GM19193 (cell line): Measurements from ENCODE around the gene HOOK2.

Experiments used
- POLR2A ChIP-seq: IDR thresholded peaks from 4 replicates; pipeline ENCODE4 v1.6.1; 2011; ENCODE audit not compliant: insufficient read depth, insufficient read length; ENCODE audit errors: extremely low read depth

HOOK2 gene

GRCh38 chr19:12787458-12787857 is 12.1 kb upstream of the HOOK2 start:
- TF ChIP-seq POLR2A = no peak

DNA sequence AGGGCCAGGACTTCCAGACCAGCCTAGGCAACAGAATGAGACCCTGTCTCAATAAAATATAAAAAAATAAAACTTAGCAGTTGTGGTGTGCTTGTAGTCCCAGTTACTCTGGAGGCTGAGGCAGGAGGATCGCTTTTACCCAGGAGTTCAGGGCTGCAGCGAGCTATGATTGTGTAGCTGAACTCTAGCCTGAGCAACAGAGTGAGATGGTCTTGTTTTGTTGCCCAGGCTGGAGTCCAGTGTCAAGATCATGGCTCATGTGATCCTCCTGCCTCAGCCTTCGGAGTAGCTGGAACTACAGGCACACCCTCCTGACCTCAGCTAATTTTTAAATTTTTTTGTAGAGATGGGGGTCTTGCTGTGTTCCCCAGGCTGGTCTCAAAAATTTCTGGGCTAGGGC is 11.6 kb upstream of the HOOK2 start:
- TF ChIP-seq POLR2A = no peak

DNA sequence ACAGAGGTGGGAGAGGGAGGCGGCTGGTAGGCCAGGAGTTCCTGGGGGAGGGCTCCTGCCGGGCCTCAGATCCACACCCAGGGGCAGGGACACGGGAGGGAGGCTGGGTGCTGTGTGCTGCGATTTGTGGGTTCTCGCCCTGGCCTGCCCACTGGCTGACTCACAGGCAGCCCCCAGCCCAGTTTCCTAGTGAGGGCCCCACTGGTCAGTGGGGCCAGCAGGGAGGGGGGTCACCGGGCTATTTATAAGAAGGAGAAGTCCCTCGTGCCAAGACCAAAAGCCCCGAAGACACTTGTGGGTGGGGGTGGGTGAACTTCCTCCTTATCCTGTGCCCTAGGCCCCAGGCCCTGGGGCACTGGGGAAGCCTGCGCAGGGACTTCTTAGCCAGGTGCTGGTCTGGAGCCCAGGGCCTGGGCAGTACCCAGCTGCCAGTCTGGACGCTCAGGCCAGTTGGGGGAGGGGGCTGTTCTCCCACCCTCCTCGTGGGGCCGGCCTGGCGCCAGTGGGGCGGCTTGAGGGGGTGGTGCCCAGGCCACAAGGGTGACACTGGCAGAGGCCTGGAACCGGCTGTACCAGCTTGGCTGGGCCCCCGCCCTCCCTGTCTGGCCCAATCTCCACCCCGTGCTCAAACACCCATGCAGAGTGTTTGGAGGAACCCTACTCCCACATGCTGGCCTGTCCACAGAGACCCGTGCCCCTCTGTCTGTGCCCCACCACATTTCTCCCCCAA is 11.0 kb upstream of the HOOK2 start:
- peak; percentile 9 for TF ChIP-seq POLR2A

- peak; percentile 3 for TF ChIP-seq POLR2A
Observed at GRCh38 chr19:12785431-12786031, 10.2 kb upstream of the HOOK2 start.

DNA sequence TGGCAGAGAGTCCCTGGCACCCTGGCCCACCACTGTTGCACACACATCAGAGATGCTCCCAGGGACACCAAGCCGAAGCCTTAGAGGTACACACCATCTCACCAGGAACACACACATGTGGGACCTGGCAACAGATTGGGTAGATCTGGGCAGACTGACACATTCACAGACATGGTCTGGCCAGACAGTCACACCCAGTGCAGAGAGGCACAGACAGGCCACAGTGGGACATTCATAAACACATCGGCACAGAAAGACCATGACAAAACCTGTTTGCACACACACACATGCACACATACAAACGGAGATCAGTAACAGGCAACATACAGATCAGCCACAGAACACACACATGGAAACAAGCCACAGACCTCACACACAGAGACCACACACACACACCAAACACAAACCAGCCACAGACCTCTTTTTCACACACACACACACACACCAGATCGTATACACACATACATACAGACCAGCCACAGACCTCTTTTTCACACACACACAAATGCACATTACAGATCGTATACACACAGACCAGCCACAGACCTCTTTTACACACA is 9.6 kb upstream of the HOOK2 start:
- no peak for TF ChIP-seq POLR2A

- no peak for TF ChIP-seq POLR2A
Observed at GRCh38 chr19:12784394-12784870, 9.1 kb upstream of the HOOK2 start.

GRCh38 chr19:12783849-12784393 is 8.6 kb upstream of the HOOK2 start:
- no peak for TF ChIP-seq POLR2A

- TF ChIP-seq POLR2A = peak; percentile 16
Observed at GRCh38 chr19:12783291-12783848, 8.0 kb upstream of the HOOK2 start.

DNA sequence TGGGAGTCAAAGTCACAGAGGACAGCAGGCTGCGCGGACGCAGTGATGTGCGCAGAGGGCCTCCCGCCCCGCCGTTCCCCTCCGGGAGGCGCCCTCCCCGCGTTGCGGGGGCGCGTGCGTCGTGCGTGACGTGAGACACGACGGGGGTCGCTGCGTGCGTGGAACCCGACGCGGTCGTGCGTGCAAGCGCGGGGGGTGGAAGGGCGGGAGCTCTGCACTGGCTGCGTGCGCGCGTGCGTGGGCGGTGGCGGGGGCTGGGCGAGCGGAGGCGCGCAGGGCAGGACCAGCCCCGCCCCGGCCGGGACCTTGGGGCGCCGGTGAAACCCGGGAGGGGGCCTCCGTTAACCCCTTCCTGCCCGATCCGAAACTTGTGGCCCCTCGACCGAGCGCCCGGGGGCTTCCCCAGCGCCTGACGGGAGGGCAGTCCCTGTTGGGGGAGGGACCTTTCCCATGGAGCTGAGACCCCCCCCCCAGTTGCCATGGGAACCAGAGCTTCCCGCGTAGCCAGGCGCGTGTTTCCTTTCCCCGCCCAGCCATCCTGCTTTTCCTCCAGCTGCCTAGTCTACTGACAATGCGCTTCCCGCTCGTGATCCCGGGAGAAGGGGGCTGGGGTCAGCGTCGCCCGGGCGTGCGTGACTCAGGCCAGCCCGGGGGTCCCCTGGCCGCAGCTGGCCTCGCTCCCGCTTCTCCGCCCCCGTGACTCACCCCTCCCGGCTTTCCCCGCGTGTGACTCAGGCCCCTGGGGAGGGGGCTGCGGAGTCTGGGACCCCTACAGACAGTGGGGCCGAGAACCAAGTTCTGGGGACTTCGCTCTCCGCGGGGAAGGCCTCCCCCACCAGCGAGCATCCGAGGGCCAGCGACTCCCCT is 7.3 kb upstream of the HOOK2 start:
- no peak for TF ChIP-seq POLR2A

DNA sequence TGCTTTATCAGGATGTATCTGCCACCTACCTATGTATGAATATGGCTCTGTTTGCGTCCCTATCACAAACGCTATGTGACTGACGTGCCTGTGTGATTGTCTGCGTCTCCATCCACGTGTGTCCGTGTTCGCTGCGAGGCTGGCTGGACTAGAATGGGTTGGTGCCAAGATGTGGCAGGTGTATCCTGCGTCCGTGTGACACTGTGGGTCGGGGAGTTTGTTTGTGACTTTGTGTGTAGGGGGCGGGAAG is 6.7 kb upstream of the HOOK2 start:
- no peak for TF ChIP-seq POLR2A

DNA sequence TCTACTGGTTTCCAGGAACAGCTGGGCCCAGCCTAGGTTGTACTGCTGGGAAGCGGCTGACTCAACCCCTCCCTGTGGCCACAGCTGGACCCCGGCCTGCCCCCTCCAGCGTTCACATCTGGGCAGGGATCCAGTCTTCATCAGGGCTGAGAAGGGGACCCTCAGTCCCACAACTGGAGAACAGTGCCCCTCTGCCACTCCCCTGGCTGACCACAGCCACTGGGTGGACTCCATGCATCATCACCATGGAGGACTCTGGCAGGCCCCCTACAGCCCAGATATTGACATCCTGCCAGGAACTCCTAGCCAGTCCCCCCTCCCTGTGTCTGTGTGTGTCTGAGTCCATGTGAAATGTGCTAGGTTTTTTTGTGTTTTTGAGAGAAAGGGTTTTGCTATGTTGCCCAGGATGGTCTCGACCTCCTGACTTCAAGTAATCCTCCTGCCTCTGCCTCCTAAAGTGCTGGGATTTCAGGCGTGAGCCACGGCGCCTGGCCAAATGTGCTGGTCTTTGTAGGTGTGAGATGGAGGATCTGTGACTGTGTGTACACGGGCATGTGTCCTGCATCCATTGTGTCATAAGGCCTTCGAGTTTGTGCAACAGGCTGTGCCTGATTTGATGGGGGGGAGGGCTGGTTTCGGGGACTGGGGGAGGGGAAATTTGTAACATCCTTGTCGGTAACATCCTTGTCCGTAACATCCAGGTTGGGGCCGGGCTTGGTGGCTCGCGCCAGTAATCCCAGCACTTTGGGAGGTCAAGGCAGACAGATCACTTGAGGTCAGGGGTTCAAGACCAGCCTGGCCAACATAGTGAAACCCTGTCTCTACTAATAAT is 4.0 kb upstream of the HOOK2 start:
- TF ChIP-seq POLR2A = no peak

DNA sequence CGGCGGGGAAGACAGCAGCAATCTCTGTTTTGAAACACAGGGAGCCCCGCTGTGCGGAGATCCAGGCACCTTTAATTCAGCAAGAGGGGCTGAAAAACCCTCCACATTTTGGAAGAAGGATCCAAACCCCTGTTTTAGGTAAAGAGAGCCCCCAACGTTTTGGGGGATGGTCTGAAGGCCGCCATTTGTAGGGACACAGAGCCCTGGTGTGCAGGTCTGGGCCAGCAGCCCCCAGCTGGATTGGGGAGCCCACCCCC is 3.5 kb upstream of the HOOK2 start:
- TF ChIP-seq POLR2A = no peak

GRCh38 chr19:12778017-12778904 is 2.9 kb upstream of the HOOK2 start:
- peak; percentile 60 for TF ChIP-seq POLR2A
